HUES64 (cell line): ENCODE measurements around the gene C1orf232.

ENCODE experiments used
- H3K27ac ChIP-seq: 2 replicates; pipeline ENCODE4 v1.7.0; 2013; ENCODE audit warnings: low read depth, low read length, inconsistent platforms
- H3K27me3 ChIP-seq: 2 replicates; pipeline ENCODE4 v1.6.1; 2013; ENCODE audit warnings: mild to moderate bottlenecking, low read length; ENCODE audit not compliant: insufficient read depth
- H3K36me3 ChIP-seq: 2 replicates; pipeline ENCODE4 v1.6.1; 2013; ENCODE audit warnings: mild to moderate bottlenecking, low read length; ENCODE audit not compliant: insufficient read depth
- H3K4me1 ChIP-seq: 2 replicates; pipeline ENCODE4 v1.6.1; 2013; ENCODE audit warnings: mild to moderate bottlenecking, low read length, moderate library complexity; ENCODE audit not compliant: insufficient read depth
- H3K4me3 ChIP-seq: 2 replicates; pipeline ENCODE4 v1.5.1; 2013; ENCODE audit warnings: mild to moderate bottlenecking, low read length, moderate library complexity
- H3K9ac ChIP-seq: 2 replicates; pipeline ENCODE4 v1.6.1; 2013; ENCODE audit warnings: mild to moderate bottlenecking, low read depth, low read length
- H3K9me3 ChIP-seq: 2 replicates; pipeline ENCODE4 v1.6.1; 2013; ENCODE audit warnings: low read depth, low read length; ENCODE audit not compliant: insufficient read depth
- WGBS: fragments of 150-250, 120-280 bp; methylation state at CpG from one replicate; pipeline ENCODE4 v1.1.7; 2013; ENCODE audit warnings: missing lambda C conversion rate; 5-methylcytosine and 5-hydroxymethylcytosine counted together

The C1orf232 gene

DNA sequence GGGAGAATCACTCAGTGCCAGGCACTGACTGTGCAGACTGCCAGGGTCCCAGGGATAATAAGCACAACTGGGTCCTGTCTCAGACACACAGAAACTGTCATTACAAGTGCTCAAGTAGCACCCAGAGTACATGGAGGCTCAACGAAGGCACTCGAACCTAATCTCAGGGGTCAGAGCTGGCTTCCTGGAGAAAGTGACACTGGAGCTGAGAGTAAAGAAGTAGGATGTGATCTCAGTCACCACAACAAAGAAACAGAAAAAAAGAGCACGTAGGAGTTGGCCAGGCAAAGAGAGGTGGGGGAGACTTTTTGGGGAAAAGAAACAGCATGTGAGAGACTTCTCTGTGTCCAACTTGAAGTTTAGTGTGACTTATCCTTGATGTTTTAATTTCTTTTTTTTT is 23.0 kb upstream of the C1orf232 start:
- H3K9ac ChIP-seq: no peak overlapping the region
- 91% methylated on average over 3 of the region's 3 CpGs for WGBS
- H3K27me3 ChIP-seq: no peaks in the 10 kb centered on the region
- H3K4me3 ChIP-seq: no peak overlapping the region
- H3K9me3 ChIP-seq: no peaks in the 10 kb centered on the region
- no peak overlapping the region for H3K27ac ChIP-seq
- H3K36me3 ChIP-seq: 0 out of 2 replicates have a peak, but pooled peaks cover 3% of the 10 kb centered on the region
- peaks cover 4% of the 10 kb centered on the region; the same call in 1 of the 2 replicates for H3K4me1 ChIP-seq

DNA sequence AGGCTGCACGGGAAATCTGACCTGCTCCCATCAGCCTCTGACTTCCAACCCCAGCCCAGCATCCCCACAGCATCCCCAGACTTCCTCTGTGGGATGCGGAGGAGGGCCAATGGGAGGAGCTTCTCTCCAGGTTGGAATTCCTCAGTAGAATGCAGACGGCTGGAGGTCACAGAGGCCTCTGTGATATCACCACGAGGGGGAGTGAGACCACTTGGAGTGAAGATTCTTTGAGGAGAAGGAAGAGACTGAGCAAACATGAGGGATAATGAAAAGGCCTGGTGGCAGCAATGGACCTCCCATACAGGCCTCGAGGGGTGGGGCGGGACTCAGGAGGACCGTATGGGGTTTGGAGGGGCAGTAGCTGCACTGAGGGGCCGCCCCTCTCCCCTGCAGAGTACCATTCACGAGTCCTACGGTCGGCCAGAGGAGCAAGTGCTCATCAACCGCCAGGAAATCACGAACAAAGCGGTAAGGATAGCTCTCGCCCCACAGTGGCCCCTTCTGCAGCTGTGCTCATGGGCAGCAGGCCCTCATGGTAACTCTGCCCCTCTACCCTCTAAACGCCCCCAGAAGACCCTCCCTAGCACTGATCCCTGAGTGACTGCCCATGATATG is 21.7 kb upstream of the C1orf232 start, which contains the start of gene CATSPER4:
Gene CATSPER4, plus strand, starts transcription at position 230 of the 615 bp plus-strand sequence. Its CDS starts 26 bp downstream, at position 256.
- Histone ChIP-seq H3K27ac (no peak within 1 kb of the TSS), H3K9me3 (no peaks in the 10 kb centered on the region), H3K27me3 (no peaks in the 10 kb centered on the region), H3K4me3 (no peak within 1 kb of the TSS), H3K4me1 (peaks cover 4% of the 10 kb centered on the region; the same call in 1 of the 2 replicates), H3K36me3 (0 out of 2 replicates have a peak, but pooled peaks cover 3% of the 10 kb centered on the region), H3K9ac (no peak within 1 kb of the TSS)
- 23% methylated on average over 16 of the region's 16 CpGs for WGBS

DNA sequence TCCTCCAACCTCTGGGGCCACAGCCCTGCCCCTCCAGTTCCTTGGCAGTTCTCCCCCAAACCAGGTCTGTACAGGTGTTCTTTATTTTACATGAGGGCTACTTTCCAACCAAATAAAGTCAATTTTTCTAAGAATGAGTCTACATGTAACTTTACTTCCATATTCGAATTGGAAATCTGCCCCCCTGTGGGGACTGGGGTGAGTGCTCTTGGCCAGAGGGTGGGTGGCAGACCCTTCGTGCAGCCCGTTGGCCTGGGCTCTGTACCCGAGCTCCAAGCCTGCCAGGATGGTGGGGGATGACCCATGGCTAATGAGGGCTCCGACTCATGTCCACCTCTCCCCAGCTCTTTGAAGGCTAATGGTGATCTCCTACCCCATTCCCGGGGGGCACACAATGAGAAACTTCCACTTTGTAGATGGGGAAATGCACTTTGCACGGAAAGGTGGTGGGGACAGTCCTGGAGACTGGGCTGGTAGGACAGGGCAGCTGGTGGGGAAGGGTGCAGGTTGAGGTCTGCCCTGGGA is 21.1 kb upstream of the C1orf232 start:
- 83% methylated on average over 7 of the region's 7 CpGs for WGBS
- Histone ChIP-seq H3K9ac (no peak overlapping the region), H3K27ac (no peak overlapping the region)

DNA sequence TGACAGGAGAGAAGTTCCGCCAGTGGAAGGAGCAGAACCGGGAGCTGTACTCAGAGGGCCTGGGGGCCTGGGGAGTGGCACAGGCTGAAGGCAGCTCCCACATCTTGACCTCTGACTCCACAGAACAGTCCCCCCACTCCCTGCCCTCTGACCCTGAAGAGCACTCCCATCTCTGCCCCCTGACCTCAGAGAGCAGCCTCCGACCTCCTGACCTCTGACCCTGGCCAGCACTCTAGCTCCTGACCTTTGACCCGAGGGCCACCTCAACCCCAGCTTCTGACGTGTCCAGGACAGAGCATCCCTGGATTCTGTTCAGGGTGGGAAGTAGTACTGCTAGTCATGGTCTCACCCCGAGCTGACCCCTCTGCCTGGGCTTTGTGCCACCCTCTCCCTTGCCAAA is 20.6 kb upstream of the C1orf232 start:
- WGBS: 94% methylated on average over 6 of the region's 6 CpGs
- Histone ChIP-seq H3K36me3 (peaks cover 10% of the 10 kb centered on the region; the same call in 1 of the 2 replicates), H3K27me3 (no peaks in the 10 kb centered on the region), H3K4me3 (no peak overlapping the region), H3K9ac (no peak overlapping the region), H3K4me1 (peaks cover 4% of the 10 kb centered on the region; the same call in 1 of the 2 replicates), H3K27ac (no peak overlapping the region), H3K9me3 (no peaks in the 10 kb centered on the region)

More for the DNA sequence above, 21.1 kb upstream of the C1orf232 start:
- H3K9me3 ChIP-seq: no peaks in the 10 kb centered on the region
- no peak overlapping the region for H3K4me3 ChIP-seq
- peaks cover 6% of the 10 kb centered on the region; the same call in 1 of the 2 replicates for H3K36me3 ChIP-seq
- H3K4me1 ChIP-seq: peaks cover 4% of the 10 kb centered on the region; the same call in 1 of the 2 replicates
- H3K27me3 ChIP-seq: no peaks in the 10 kb centered on the region

DNA sequence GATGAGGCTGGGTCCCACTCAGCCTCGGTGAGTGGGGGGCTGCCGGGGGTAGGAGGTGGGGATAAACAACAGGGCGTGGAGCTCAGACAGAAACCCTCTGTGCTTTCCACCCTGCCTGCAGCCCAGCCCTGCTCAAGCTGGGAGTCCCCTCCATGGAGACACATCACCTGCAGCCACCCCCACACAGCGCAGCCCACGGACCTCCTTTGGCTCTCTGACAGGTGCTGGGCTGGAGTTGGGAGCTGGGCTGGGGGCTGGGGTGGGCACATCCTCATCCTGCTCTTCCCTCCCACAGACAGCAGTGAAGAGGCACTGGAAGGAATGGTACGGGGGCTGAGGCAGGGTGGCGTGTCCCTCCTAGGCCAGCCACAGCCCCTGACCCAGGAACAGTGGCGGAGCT is 19.7 kb upstream of the C1orf232 start:
- peaks cover 12% of the 10 kb centered on the region; the same call in 1 of the 2 replicates for H3K36me3 ChIP-seq
- H3K4me1 ChIP-seq: peaks cover 4% of the 10 kb centered on the region; the same call in 1 of the 2 replicates
- no peaks in the 10 kb centered on the region for H3K27me3 ChIP-seq
- H3K4me3 ChIP-seq: no peak overlapping the region
- no peaks in the 10 kb centered on the region for H3K9me3 ChIP-seq
- 99% methylated on average over 8 of the region's 8 CpGs for WGBS
- no peak overlapping the region for H3K9ac ChIP-seq
- H3K27ac ChIP-seq: no peak overlapping the region

DNA sequence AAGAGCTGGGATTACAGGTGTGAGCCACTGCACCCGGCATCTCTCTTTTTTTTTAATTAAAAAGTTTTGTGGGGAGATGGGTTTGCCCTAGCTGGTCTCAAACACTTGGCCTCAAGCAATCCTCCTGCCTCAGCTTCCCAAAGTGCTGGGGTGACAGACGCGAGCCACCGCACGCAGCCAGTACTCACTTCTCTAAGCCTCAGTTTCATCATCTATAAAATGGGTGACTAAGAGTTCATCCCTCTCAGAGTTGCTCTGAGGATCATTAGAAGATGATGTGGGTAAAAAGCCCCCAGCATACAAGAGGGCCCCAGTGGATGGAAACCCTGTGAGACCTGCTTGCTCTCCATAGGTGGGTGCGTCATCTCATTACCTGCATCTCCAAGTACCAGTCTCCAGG is 19.1 kb upstream of the C1orf232 start:
- Histone ChIP-seq H3K4me3 (no peak overlapping the region), H3K27me3 (no peaks in the 10 kb centered on the region), H3K4me1 (peaks cover 4% of the 10 kb centered on the region; the same call in 1 of the 2 replicates), H3K27ac (no peak overlapping the region), H3K36me3 (peaks cover 12% of the 10 kb centered on the region; the same call in 1 of the 2 replicates), H3K9ac (no peak overlapping the region), H3K9me3 (no peaks in the 10 kb centered on the region)
- WGBS: 93% methylated on average over 2 of the region's 6 CpGs

DNA sequence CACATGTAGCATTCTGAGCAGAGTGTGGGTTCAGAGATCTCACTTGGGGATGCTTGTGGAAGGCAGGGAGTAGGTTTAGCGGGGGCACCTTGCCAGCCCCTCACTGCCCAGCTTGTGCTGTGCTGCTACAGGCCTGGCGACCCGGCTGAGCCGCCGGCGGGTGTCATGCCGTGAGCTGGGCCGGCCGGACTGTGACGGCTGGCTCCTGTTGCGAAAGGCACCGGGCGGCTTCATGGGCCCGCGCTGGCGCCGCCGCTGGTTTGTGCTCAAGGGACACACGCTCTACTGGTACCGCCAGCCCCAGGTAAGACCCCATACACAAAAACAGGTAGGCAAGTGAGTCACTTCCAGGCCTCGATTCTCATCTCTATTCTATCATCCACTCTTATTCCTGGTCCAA is 16.1 kb upstream of the C1orf232 start:
- H3K4me1 ChIP-seq: no peaks in the 10 kb centered on the region
- H3K4me3 ChIP-seq: no peak overlapping the region
- H3K27ac ChIP-seq: no peak overlapping the region
- WGBS: 96% methylated on average over 21 of the region's 21 CpGs
- H3K36me3 ChIP-seq: peaks cover 27% of the 10 kb centered on the region
- no peak overlapping the region for H3K9ac ChIP-seq
- H3K27me3 ChIP-seq: no peaks in the 10 kb centered on the region
- no peaks in the 10 kb centered on the region for H3K9me3 ChIP-seq

DNA sequence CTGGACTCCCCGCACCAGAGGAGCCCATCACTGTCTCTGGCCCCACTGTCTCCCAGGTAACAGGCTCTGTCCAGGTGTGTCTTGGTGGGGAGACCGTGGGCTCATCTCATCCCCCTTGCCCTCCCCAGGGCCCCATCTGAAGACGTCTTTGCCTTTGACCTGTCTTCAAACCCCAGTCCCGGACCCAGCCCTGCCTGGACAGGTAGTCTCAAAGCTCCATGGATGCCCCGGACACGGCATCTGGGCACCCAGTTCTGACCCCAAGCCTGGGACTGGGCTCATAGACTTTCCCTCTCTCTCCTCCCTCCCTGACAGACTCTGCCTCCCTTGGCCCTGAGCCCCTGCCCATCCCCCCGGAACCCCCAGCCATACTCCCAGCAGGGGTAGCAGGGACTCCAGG is 15.3 kb upstream of the C1orf232 start:
- Histone ChIP-seq H3K4me3 (no peak overlapping the region), H3K27me3 (no peaks in the 10 kb centered on the region), H3K36me3 (peaks cover 24% of the 10 kb centered on the region), H3K4me1 (no peaks in the 10 kb centered on the region), H3K9ac (no peak overlapping the region), H3K27ac (no peak overlapping the region), H3K9me3 (no peaks in the 10 kb centered on the region)
- 94% methylated on average over 7 of the region's 7 CpGs for WGBS

DNA sequence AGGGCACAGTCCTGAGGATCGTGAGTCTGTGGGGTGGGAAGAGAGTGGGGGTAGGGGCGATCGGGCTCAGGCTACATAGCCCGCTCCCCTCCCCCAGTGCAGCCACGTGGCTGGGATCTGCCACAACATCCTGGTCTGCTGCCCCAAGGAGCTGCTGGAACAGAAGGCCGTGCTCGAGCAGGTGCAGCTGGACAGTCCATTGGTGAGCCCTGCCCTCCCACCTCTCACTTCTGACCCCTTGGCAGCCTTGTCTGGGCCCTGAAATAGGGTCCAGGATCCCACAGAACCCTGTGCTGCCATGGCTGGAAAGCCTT is 13.6 kb upstream of the C1orf232 start:
- 87% methylated on average over 7 of the region's 7 CpGs for WGBS
- Histone ChIP-seq H3K36me3 (peaks cover 24% of the 10 kb centered on the region), H3K4me3 (no peak overlapping the region), H3K27ac (no peak overlapping the region), H3K27me3 (no peaks in the 10 kb centered on the region), H3K9ac (no peak overlapping the region), H3K4me1 (no peaks in the 10 kb centered on the region), H3K9me3 (no peaks in the 10 kb centered on the region)

DNA sequence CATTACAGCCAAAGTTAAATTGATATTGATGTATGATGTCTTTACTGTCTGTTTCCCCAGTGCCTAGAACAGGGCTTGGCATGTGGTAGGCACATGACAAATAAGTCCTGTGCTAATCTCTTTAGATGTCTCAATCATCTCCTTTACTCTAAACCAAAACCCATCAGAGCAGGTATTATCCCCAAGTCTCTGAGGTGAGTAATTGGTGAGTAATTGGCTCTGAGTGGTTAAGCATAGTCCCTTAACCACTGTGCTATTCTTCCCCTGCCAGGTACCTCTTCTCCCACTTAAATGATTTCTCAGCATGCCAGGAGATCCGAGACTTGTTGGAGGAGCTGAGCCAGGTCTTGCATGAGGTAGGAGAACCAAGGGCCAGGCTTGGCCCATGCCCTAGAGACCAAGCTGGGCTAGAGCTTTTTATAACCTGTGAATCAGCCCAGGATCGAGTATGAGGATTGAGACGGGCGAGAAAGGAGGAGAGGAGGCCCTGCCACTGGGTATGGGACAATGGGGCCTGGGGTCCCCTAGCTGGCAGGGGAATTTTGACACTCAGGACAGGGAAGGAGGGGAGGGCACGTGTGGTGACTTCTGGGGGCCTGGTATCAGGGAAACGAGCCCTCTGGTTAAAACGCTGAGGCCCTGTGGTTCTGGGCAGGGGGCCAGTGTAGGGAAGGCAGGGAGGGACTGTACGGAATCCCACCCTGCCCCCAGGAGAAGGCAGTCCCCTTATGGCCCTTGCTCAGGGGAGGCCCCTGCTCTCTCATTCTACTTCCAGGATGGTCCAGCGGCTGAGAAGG is 13.0 kb upstream of the C1orf232 start:
- Histone ChIP-seq H3K4me3 (no peak overlapping the region), H3K4me1 (no peaks in the 10 kb centered on the region), H3K9ac (no peak overlapping the region), H3K27me3 (no peaks in the 10 kb centered on the region), H3K36me3 (peaks cover 24% of the 10 kb centered on the region), H3K9me3 (no peaks in the 10 kb centered on the region), H3K27ac (no peak overlapping the region)
- WGBS: 90% methylated on average over 9 of the region's 9 CpGs

DNA sequence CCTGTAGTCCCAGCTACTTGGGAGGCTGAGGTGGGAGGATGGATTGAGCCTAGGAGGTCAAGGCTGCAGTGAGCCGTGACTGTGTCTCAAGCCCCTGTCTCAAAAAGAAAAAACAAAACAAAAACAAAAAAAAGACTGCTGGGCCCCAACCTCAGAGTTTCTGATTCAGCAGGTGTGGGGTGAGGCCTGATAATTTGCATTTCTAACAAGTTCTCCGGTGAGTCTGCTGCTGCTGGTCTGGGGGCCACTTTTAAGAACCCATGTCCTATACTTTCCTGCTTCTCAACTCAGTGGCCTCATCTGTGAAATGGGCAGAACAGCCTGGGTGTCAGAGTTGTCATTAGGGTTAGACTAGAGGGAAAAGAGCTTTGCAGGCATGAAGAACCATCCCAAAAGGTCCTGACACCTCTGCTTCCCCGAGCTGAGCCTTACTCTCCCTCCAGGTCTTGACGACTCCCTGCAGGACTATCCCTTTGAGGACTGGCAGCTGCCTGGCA is 11.3 kb upstream of the C1orf232 start:
- 87% methylated on average over 3 of the region's 4 CpGs for WGBS
- H3K27me3 ChIP-seq: no peaks in the 10 kb centered on the region
- no peaks in the 10 kb centered on the region for H3K9me3 ChIP-seq
- H3K27ac ChIP-seq: no peak overlapping the region
- no peak overlapping the region for H3K4me3 ChIP-seq
- peaks cover 23% of the 10 kb centered on the region for H3K36me3 ChIP-seq
- H3K4me1 ChIP-seq: no peaks in the 10 kb centered on the region
- no peak overlapping the region for H3K9ac ChIP-seq
